T1000 (cell line): ENCODE data around the gene HECTD1.

Experiments
- DNase-seq: peaks from one replicate; lab custom pipeline; 2025; ENCODE audit warnings: mixed read lengths; lab: John Stamatoyannopoulos, UW

Gene HECTD1

DNA sequence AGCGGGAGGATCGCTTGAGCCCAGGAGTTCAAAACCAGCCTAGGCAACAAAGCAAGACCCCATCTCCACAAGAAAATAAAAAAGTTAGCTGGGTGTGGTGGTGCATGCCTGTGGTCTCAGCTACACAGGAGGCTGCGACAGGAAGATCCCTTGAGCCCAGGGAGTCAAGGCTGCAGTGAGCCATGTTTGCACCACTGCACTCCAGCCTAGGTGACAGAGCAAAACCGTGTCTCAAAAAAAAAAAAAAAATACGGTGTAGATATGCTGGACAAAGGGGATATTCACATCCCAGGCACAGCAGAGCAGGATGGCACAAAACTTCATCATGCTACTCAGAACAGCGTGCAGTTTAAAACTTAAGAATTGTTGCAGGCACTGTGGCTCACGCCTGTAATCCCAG lies 156.6 kb downstream of the HECTD1 start:
- no peak for DNase-seq
